OCI-LY3 (cell line): ENCODE data around the gene LEUTX.

Experiments
- H2AFZ ChIP-seq: fragments of 200-600, 300-600 bp; shearing (Covaris generic); 2 replicates; pipeline ENCODE4 v1.6.0; 2014; ENCODE audit warnings: antibody characterized with exemption, low read depth, low read length
- H3K27ac ChIP-seq: fragments of 200-600, 300-600 bp; sonication (generic); 2 replicates; pipeline ENCODE4 v1.5.1; 2014; ENCODE audit warnings: mild to moderate bottlenecking, low read length, moderate library complexity, mixed read lengths
- H3K27me3 ChIP-seq: fragments of 200-600, 300-600 bp; sonication (generic); 2 replicates; pipeline ENCODE4 v1.6.1; 2014; ENCODE audit warnings: low read depth, low read length, mixed read lengths
- H3K36me3 ChIP-seq: fragments of 200-600, 300-600 bp; sonication (generic); replicated peaks from 2 replicates; pipeline ENCODE3; 2014; ENCODE audit warnings: low read depth, low read length, mixed read lengths
- H3K4me1 ChIP-seq: fragments of 300-600, 200-600 bp; sonication (generic); 2 replicates; pipeline ENCODE4 v1.6.1; 2014; ENCODE audit warnings: low read length, mixed read lengths
- H3K4me2 ChIP-seq: fragments of 200-600, 300-600 bp; sonication (generic); 2 replicates; pipeline ENCODE4 v1.6.1; 2014; ENCODE audit warnings: low read length, mixed read lengths
- H3K4me3 ChIP-seq: fragments of 300-600, 200-600 bp; sonication (generic); 2 replicates; pipeline ENCODE4 v1.5.1; 2014; ENCODE audit warnings: antibody characterized with exemption, mild to moderate bottlenecking, low read length, moderate library complexity
- H3K79me2 ChIP-seq: fragments of 300-600, 200-600 bp; shearing (Covaris generic); 2 replicates; pipeline ENCODE4 v1.6.1; 2014; ENCODE audit warnings: mild to moderate bottlenecking, low read length, mixed read lengths
- H3K9ac ChIP-seq: fragments of 300-600, 200-600 bp; shearing (Covaris generic); 2 replicates; pipeline ENCODE4 v1.6.0; 2014; ENCODE audit warnings: mild to moderate bottlenecking, low read length, moderate library complexity
- H3K9me3 ChIP-seq: fragments of 200-600, 300-600 bp; shearing (Covaris generic); 2 replicates; pipeline ENCODE4 v1.6.1; 2014; ENCODE audit warnings: low read length, mixed read lengths; ENCODE audit not compliant: insufficient read depth
- H4K20me1 ChIP-seq: fragments of 200-600, 300-600 bp; sonication (generic); 2 replicates; pipeline ENCODE4 v1.6.1; 2016; ENCODE audit warnings: low read length, mixed read lengths; ENCODE audit not compliant: insufficient read depth
- CTCF ChIP-seq: fragments of 200-600, 300-600 bp; sonication (generic); IDR thresholded peaks from 2 replicates; pipeline ENCODE4 v1.5.1; 2014; ENCODE audit warnings: antibody characterized with exemption, low read length, low read depth
- EZH2phosphoT487 ChIP-seq: fragments of 200-600 bp; shearing (Covaris generic); IDR thresholded peaks from 2 replicates; pipeline ENCODE4 v1.6.1; 2018; ENCODE audit warnings: antibody characterized with exemption, mixed run types, low read depth

Gene LEUTX

GRCh38 chr19:39828654-39829032 is 50.0 kb downstream of the LEUTX start:
- Histone ChIP-seq H3K4me1 (no peaks in the 10 kb centered on the region), H3K4me2 (no peak overlapping the region), H3K4me3 (no peak overlapping the region), H2AFZ (no peak overlapping the region), H3K79me2 (peaks cover 14% of the 10 kb centered on the region), H3K27me3 (no peaks in the 10 kb centered on the region), H3K27ac (no peak overlapping the region), H3K36me3 (peaks cover 70% of the 10 kb centered on the region), H4K20me1 (no peaks in the 10 kb centered on the region), H3K9ac (no peak overlapping the region), H3K9me3 (no peaks in the 10 kb centered on the region)
- no peak for TF ChIP-seq EZH2phosphoT487
- TF ChIP-seq CTCF, result no peak

- no peaks in the 10 kb centered on the region for H3K9me3 ChIP-seq
- H3K27me3 ChIP-seq, result no peaks in the 10 kb centered on the region
- peaks cover 17% of the 10 kb centered on the region for H3K79me2 ChIP-seq
- no peaks in the 10 kb centered on the region for H4K20me1 ChIP-seq
- H3K9ac ChIP-seq, result no peak overlapping the region
- no peak overlapping the region for H3K4me3 ChIP-seq
- H3K4me2 ChIP-seq, result no peak overlapping the region
- peaks cover 68% of the 10 kb centered on the region for H3K36me3 ChIP-seq
- peaks cover 6% of the 10 kb centered on the region for H3K4me1 ChIP-seq
- no peak for TF ChIP-seq CTCF
- H2AFZ ChIP-seq, result no peak overlapping the region
- no peak overlapping the region for H3K27ac ChIP-seq
Measured at GRCh38 chr19:39829702-39830275, 51.1 kb downstream of the LEUTX start.

GRCh38 chr19:39830406-39830805 is 51.8 kb downstream of the LEUTX start:
- Histone ChIP-seq H3K4me1 (peaks cover 6% of the 10 kb centered on the region), H2AFZ (no peak overlapping the region), H3K27me3 (no peaks in the 10 kb centered on the region), H3K27ac (no peak overlapping the region), H3K9ac (no peak overlapping the region), H4K20me1 (no peaks in the 10 kb centered on the region), H3K4me2 (no peak overlapping the region), H3K4me3 (no peak overlapping the region), H3K79me2 (peaks cover 17% of the 10 kb centered on the region), H3K36me3 (peaks cover 65% of the 10 kb centered on the region), H3K9me3 (no peaks in the 10 kb centered on the region)
- TF ChIP-seq CTCF (no peak), EZH2phosphoT487 (no peak)

GRCh38 chr19:39830847-39831246 is 52.2 kb downstream of the LEUTX start:
- H3K9ac ChIP-seq, result no peak overlapping the region
- H3K27ac ChIP-seq, result no peak overlapping the region
- no peak overlapping the region for H3K4me3 ChIP-seq
- no peaks in the 10 kb centered on the region for H3K27me3 ChIP-seq
- H3K9me3 ChIP-seq, result no peaks in the 10 kb centered on the region
- H4K20me1 ChIP-seq, result no peaks in the 10 kb centered on the region
- H3K79me2 ChIP-seq, result peaks cover 17% of the 10 kb centered on the region
- peaks cover 6% of the 10 kb centered on the region for H3K4me1 ChIP-seq
- no peak for TF ChIP-seq EZH2phosphoT487
- TF ChIP-seq CTCF, result no peak
- H3K36me3 ChIP-seq, result peaks cover 65% of the 10 kb centered on the region
- H3K4me2 ChIP-seq, result no peak overlapping the region
- H2AFZ ChIP-seq, result no peak overlapping the region
